Measurements from ENCODE around the gene MGAT1.

- TF ChIP-seq CTCF (IDR thresholded peaks at IDR 0.05) (peak in 1 of 4 experiments; percentile 9), POLR2A (IDR thresholded peaks at IDR 0.05) (peak; percentile 82 to 89)
These were observed 7.8 kb upstream of the MGAT1 start for GRCh38 chr5:180810210-180810958.

Data from uterus (tissue), 2 donors.